HG03103 (cell line): ENCODE measurements around the gene TRAF3IP3.

Experiments used
- ATAC-seq: cut with Tn5 transposase; IDR thresholded peaks from one replicate; pipeline ENCODE4 v1.9.1; 2021; ENCODE audit warnings: low read depth; ENCODE audit not compliant: unreplicated experiment

Gene TRAF3IP3

GRCh38 chr1:209736490-209737117, 19.2 kb upstream of the TRAF3IP3 start:
- no peak for ATAC-seq

DNA sequence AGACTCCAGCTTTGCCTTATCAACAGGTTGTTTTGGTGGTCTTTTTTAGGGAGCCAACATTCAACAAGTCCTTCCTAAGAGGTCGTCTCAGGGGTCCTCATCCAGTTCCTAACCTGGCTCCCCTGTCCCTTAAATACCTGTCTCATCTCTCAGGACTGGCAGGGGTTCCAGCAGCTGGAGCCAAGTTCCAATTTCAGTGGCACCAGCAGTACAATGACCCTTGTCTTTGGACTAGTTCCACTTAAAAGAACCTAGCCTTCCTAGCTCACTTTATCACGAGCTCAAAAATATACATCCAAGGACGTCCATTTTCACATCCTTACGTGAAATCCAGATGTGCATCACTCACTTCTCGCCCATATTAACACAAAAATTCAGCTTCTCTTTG, 18.7 kb upstream of the TRAF3IP3 start:
- no peak for ATAC-seq

DNA sequence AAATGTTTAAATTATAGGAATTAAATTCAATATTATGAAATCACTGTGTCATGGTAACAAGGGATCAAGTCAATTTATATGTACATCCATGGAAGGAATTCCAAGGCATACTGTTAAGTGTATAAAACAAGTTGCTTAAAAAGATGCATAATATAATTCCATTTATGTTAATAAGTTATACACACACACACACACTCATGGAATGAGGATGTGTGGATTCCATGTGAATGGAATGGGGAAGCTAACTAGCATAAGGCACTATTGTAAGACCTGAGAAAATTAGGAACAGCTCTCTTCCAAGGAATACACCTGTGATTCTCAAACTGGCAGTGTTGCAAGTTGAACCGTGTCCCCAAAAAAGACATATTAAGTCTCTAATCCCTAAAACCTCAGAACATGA, 17.6 kb upstream of the TRAF3IP3 start:
- ATAC-seq: no peak

GRCh38 chr1:209741193-209741592, 14.7 kb upstream of the TRAF3IP3 start:
- no peak for ATAC-seq

GRCh38 chr1:209741889-209742288, 14.0 kb upstream of the TRAF3IP3 start:
- ATAC-seq: no peak

GRCh38 chr1:209742409-209743144, 13.3 kb upstream of the TRAF3IP3 start:
- no peak for ATAC-seq

GRCh38 chr1:209743145-209743482, 12.7 kb upstream of the TRAF3IP3 start:
- no peak for ATAC-seq

GRCh38 chr1:209746451-209747165, 9.2 kb upstream of the TRAF3IP3 start:
- ATAC-seq: no peak

- peak; percentile 65 for ATAC-seq
Observed at GRCh38 chr1:209747580-209748262, 8.1 kb upstream of the TRAF3IP3 start.

DNA sequence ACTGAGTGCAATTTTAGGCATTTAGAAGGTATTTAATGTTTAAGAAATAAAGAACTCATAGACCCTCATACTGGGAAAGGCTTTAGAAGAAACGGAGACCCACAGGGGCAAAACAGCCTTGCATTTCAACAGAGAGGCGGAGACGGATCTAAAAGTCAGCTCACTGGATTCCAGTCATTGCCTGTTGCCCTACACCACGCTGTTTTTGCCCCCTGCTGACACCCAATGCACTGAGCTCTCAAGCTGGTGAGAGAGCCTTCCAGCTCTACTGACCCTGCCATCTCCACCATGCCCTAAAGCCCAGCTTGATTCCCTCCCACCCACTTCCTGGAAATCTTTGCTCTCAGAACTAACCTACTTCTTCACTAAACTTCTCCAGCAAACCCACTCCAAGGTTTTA, 7.2 kb upstream of the TRAF3IP3 start:
- no peak for ATAC-seq

GRCh38 chr1:209749205-209749604, 6.6 kb upstream of the TRAF3IP3 start:
- no peak for ATAC-seq

- no peak for ATAC-seq
Observed at GRCh38 chr1:209749670-209750323, 6.1 kb upstream of the TRAF3IP3 start.

GRCh38 chr1:209751627-209752231, 4.1 kb upstream of the TRAF3IP3 start:
- peak; percentile 40 for ATAC-seq

DNA sequence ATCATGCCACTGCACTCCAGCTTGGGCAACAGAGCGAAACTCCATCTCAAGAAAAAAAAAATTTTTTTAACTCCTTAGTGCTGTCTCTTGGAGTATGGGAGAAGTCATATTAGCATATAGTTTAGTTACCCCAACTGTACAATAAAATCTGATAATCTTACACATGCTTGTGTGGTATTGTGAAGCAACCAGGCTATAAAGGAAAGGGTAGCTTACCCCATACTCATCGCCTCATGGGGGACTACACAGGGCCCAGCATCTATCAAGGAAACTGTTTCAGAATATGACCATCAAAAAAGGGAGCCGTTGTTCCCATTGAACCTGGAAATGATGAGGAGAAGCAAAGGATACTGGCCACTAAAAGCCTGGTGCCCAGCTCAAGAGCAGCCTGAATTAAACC, 3.0 kb upstream of the TRAF3IP3 start:
- no peak for ATAC-seq

DNA sequence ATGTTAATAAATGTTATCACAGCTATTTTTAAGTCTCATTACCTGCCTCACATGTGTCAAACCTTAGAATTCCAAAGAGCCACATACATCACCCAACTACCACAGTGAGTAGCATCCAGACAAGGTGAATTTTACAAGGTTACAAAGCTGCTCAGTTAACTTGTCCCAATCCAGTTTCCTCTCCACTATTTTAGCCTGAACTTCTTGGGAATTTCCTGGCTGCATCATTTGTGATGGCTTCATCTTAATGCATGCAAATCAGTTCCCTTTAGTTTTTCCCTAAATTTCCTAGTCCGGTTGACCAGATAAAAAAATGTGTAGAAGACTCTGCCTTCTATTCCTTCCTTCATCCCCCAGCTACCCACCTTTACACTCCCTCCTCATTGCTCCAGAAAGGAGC, 597 bp upstream of the TRAF3IP3 start:
- no peak for ATAC-seq

DNA sequence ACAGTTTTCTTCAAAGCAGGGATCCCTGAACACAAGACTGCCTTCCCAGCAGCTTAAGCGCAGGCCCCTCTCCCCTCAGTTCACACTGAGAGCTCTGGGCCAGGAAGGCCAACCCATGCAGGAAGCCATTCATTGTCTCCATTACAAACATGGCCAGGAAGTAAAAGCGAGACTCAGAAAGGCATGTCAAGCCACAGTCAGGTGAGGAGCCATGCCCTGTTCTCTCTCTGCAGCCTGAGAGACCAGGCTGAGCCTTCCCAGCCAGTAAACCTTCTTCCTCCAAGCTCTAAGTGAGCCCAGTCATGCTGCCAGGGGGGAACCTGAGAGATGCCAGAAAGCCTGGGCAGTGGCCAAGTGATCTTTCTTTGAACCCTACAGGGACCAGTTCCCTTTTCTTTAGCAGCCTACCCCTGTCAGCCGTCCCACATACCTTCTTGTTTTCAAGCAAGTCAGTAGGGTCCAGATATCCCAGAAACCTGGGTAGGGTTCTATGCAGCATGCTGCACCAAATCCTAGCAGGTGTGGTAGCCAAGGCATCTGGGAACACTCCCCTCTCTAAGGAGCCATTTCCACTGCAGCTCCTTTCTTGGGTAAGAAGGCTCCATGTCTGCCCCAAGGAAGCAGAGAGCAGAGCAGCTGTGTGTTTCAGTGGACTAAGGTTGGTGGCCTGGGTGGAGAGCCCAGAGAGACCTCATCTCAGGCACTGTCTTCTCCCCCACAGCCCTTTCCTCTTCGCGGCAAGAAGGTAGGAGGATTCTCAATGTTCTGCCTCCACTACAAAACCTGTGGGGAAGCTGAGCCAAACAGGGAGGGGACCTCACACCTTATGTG, 977 bp downstream of the TRAF3IP3 start:
- ATAC-seq: peak; percentile 27

DNA sequence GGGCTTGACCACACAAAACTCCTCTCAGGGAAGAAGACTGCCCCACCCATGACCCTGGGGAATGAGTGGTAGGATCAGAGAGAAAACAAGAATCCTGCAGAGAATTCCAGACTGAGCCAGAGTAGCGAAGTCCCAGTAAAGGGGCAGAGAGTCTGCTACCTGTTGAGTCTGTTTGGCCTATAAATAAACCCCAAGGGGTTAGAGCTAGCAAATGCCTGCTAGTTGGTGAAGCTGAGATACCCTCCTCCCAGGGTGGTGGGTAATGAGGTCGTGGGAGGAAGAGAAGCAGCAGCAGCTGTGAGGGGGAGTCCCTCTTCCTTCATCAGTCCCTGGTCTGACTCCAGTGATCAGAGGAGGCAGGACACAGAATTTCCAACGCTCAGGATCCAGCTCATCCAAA, 2.5 kb downstream of the TRAF3IP3 start:
- ATAC-seq: no peak

DNA sequence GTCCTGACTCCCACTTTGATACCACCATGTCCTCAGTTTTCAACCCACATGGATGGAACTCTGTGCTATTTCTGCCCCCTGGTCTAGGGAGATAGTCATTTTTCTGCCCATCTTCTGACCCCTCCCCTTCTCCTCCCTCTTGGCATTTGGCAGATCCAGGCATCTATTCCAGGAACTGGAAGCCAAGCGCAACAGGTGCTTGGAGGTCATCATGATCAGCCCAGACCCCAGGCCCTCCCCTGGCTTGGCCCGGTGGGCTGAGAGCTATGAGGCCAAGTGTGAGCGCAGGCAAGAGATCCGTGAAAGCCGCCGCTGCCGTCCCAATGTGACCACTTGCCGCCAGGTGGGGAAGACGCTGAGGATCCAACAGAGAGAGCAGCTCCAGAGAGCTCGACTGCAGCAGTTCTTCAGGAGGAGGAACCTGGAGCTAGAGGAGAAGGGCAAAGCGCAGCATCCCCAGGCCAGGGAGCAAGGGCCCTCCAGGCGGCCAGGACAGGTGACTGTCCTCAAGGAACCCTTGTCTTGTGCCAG, 4.0 kb downstream of the TRAF3IP3 start:
- ATAC-seq: no peak

DNA sequence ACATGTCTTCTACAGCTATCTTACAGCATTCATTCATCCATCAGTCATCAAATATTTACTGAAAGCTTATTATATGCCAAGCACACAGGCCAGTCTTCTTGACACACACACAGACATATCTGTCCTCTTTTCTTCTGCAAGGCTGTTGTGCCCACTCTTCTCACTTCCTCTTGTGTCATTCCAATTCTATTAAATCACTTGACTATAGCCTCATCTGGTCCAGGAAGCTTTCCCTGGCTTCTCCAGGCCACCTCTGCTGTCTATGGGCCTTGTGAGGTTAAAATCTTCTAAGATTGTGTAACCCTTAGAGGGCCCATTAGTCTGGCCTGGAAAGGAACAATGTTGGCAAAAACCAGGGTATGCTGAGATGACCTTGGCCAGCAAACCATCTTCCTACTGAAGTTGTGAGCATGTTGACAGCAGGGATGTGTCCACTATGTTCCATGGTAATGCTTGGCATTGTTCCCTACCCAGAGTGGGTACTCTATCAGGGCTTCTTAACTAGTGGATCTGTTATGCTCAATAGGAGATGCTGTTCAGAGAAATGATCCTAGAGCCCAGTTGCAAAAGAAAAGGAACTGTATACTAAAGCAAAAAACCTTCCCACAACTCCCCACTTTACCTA, 5.3 kb downstream of the TRAF3IP3 start:
- ATAC-seq: no peak
